ENCODE measurements around the gene ANAPC13.

The ANAPC13 gene

DNA sequence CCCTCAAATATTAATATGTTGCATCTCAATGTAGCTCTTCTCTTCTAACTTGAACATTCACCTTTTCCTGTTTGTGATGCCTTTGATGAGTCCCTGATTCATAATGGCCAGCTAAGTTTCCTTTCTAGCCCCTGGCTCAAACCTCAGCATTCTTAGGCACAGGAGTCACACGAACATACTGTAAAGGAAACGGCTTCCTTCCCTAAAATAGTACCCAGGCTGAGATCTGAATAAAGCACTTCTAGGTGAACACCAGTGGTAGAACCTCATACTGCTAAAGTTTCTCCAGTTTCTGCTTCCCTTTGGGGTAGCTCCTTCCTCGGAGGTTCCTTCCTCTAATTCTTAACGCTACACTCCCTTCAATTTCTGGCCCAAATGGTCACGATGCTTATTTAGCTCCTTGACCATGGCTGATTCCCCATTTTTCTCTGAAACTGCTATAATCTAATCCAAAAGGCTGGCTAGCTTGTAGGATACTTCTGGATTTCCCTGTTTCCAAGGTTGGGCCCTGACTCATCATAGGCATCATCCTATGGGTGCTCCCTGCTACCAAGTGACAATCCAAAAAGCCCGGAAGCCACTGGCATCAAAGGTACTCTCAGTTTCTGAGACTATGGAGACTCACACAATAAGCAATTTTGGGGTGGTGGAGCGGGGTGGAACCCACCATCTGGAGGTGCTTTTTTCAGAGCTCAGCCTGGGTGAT is 2.4 kb downstream of the ANAPC13 start:
- DNase-seq (ENCODE audit: low spot score) (peak; percentile 75), FAIRE-seq (no peak)

DNA sequence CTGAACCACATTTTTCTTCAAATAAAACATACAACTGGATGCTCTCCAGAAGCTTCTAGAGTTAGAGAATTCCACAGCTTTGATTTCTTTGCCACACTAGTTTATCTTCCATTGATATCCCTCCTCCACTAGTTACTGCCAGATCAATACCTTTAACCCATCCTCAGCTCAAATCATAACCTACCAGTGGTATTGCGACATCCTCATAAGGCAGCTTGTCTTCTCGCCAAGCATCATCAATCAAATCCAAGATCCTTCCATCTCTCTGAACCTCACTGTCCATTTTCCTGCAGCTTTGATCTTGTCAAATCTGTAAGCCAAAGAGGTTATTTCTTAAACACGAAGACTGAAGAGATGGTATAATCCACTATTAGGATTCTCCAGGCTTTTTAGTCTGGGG is 3.2 kb downstream of the ANAPC13 start:
- FAIRE-seq (no peak), DNase-seq (ENCODE audit: low spot score) (no peak)

DNA sequence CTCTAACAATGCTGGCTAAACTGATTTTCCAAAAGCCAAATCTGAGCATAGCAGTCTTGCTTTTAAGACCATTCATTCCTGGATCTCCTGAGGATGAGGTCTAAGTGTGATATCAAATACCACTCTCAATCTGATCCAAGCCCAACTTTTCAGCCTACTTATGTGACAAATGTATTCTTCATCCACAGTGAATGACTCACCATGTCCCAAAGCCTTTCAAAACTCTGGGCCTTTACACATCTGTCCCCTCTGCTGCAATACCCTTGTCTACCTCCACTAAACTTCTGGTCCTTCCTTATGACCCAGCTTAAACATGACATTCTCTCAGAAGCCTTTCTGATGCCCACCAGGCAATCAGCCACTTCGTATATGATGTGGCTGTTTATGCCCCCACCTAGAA is 4.6 kb downstream of the ANAPC13 start:
- DNase-seq (ENCODE audit: low spot score) (peak; percentile 17), FAIRE-seq (no peak)

DNA sequence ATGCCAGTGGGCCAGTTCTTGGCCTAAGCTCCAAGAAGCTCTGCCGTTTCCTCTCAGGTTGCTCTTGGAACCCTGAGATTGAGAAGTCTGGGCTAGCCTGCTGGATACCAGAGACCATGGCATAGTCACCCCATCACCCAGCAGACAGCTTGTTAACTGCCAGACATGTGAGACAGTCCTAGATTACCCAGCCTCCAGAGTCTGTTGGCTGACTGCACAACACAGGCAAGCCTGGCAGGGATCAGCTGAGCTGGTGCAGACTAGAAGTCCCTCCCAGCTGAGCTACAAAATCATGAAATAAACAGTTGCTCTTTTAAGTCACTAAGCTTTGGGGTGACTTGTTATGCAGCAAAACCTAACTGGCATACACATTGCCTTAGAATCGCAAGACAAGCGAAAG is 5.2 kb downstream of the ANAPC13 start:
- no peak for FAIRE-seq
- no peak for DNase-seq (ENCODE audit: low spot score)

DNA sequence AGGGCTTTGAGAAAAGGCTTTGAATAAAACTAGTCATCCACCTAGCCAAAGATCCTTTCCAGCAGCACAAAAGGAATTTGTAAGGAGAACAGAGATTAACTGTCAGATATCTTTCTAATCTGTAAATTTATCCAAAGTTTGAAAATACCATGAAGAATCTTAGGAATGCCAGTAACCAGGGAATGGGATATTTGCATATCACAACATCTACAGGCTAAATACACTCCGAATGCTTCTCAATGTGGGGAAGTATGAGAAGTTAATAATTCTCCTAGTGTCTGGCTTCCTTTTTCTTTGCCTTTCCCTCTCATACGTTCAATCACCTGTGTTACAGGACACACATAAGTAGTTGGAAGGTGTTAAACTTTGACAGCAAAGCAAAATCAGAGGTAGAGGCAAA is 7.8 kb downstream of the ANAPC13 start:
- FAIRE-seq = no peak
- peak; percentile 39 for DNase-seq (ENCODE audit: low spot score)

DNA sequence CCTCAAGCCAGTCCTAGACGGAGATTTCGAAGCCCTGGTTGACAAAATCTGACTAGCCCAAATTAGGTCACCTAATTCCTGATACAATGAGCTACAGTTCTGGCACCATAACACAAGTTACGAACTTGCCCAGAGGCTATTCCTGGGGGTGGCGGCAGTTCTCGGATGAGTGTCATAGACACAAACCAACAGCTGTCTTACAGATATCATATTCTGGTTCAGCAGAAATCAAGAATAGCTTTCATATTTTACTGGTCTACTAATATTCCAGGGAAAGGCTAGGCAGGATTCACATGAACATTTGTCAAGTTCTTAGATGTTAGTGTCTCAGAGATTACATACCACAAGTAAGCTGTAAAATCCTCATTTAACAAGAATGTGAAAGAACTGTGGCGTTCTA is 8.8 kb downstream of the ANAPC13 start:
- FAIRE-seq = no peak
- DNase-seq (ENCODE audit: low spot score) = no peak

DNA sequence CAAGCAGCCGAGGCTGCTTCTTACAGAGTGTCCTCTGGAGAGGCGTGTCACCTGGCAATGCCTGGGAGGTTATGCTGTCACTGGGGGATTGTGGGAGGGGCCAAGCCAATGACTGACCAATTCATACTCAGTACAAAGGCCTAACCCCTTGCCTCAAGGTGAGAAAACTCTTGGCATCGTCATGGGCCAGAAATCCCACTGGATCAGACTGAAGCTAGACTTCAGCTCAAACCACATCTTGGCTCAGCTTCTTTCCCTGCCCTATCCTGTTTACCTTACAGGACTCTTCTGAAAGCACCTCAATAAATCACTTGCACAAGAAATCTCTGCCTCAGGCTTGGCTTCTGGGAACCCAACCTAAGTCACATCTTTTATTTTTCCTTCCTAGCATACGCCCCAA is 9.5 kb downstream of the ANAPC13 start:
- FAIRE-seq = no peak
- no peak for DNase-seq (ENCODE audit: low spot score)

DNA sequence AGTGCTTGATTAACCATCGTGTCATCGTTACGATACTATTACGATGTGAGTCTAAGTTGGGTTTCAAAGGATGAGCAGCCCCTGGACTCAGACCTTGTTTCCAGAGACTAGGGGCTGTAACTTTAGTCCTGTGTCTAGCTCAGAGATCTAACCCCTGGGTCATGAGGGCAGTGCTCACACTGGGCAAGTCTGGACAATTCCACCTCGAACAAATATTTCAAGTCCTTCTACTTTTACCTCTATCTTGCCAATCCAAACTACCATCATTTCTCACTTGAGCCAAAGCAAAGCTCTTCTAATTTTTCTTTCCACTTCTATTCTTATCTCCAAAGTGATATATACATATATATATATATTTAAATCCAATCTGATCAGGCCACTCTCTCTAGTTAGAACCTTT is 10.8 kb downstream of the ANAPC13 start:
- DNase-seq (ENCODE audit: low spot score) (no peak), FAIRE-seq (no peak)

DNA sequence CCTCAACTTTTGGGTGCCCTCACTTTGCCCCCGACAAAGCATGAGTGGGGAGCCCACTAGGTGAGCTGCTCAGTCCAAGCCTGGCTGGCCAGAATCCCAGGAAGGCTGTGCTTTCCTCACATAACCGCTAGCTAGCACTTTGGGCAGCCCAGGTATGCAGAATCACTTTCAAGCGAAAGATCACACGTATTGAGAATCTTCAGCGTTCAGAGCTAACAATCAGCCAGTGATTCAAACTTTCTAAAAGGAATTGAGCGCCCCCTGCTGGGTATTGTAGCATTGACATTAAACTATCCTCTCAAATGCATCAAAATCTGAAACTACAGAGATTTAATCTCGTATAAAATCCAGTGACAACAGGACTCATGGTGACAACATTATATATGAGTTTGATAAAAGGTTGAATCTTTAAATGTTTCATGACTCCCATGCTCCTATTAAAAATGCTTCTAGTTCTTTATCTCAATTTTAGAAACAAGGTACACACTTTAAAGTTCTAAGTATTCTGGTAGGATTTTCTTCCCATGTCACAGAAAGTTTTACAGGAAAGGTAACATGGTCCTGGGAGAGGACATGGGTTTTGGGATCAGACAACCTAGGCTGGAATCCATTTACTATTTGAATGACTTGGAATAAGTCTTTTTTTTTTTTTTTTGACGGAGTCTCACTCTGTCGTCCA is 11.8 kb downstream of the ANAPC13 start:
- FAIRE-seq (peak; percentile 87), DNase-seq (ENCODE audit: low spot score) (peak; percentile 62)

DNA sequence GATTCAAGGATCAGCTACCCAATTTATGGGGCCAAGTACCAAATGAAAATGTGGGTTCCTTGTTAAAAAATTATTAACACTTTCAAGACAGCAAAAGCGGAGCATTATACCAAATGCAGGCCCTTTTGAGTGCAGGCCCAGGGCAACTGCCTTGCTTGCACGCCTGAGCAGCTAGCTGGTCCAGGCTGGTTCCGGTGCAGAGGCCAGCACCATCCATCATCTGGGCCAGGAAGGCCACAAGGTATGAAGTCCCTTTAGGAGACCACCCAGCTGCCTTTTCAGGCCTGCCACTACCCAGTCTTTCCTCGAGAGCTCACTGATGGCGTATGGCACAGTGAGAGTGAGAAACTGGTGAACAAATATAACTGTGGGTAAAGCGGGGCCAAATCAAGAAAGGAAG is 13.0 kb downstream of the ANAPC13 start:
- DNase-seq (ENCODE audit: low spot score) (no peak), FAIRE-seq (no peak)

DNA sequence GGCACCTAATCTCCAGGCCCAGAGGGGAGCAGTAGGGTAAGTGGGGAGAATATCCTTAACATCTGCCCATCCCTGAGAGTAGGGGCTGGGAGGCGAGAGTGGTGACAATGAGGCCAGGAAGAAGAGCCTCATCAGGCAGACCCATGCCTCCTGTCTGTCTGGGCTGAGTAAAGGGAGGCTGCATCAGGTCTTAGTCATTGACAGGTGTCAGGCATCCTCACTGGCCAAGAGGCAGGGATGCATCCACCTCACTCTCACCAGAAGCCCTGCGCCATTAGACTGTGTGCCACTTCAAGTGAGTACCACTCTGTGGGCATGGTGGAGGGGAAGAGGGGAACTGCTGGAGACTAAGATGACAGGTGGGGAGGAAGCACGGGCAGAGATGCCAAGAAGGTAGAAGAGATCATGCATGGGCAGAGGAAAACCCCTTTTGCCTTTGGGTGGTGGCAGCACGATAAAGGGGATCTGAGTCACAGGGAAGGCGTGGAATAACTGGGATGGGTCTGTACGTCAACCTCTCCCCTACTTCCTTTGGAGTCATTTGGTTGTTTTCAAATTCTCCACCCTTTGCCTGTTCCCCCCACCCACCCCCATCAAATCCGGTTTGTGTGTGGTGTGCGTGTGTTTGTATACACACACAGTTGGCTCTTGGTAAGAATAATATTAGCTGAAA is 14.1 kb downstream of the ANAPC13 start:
- FAIRE-seq = no peak
- no peak for DNase-seq (ENCODE audit: low spot score)

DNA sequence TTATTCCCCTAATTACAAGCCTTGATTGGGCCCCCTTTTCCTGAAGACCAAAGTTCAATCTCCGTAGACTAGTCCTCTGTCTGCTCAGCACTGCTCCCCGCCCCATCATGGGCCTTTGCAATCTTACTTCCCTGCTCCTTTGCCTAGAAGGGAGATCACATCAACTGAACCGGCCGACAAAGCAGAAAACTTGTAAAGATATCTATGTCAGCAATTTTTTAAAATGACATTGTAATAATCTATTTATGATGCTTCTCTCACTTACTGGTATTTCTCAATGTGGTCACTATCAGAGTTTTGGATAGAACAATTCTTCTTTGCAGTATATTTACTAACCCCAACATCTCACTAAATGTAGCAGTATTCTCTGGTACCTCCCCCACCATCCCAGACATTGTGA is 17.3 kb downstream of the ANAPC13 start:
- FAIRE-seq (no peak), DNase-seq (ENCODE audit: low spot score) (no peak)

DNA sequence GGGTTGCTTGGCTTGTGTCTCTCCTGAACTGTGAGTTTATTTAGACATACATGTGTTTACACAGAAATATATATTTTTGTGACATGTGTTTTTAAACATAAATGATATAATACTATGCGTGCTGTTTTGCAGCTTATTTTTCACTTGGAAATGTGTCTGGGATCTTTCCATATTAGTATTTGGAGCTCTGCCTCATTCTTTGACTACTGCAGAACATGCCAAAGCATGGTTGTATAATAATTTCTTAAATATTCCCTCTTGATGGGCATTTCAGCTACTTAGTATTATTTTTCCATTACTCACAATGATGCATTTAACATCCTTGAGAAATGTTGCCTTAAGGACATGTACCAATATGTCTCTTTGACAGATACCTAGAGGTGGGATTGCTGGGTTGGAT is 19.5 kb downstream of the ANAPC13 start:
- FAIRE-seq = no peak

DNA sequence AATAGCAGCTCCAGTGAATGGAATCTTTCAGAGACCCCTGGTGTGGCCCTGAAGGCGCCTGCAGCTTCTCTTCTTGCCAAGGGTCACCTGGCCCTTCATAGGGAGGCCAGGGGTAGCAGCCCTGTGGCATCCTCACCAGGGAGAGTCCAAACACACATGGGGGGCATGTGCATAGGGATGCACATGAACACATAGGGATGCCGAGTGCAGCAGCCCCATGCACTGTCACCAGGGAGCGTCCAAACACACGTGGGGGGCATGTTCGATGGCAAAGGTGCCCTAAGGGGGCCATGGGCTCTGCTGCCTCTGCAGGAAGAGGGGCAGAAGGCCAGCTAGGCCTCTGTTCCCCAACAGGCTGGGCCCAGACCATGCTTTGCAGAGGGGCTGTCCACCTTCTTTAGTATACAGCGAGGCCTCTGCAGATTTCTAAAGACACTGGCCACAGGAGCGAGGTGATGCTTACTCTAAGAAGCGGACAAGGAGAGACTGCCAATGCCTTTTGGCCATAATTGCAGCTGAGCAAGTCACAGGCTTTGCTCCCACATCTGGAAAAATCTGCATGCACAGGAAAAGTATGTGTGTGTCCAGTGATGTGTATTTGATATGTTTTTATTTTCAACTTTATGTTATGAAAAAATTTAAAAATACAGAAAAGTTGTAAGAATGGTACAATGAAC is 21.0 kb downstream of the ANAPC13 start:
- no peak for DNase-seq (ENCODE audit: low spot score)
- FAIRE-seq = no peak

More for the DNA sequence above, 19.5 kb downstream of the ANAPC13 start:
- DNase-seq (ENCODE audit: low spot score) = no peak

DNA sequence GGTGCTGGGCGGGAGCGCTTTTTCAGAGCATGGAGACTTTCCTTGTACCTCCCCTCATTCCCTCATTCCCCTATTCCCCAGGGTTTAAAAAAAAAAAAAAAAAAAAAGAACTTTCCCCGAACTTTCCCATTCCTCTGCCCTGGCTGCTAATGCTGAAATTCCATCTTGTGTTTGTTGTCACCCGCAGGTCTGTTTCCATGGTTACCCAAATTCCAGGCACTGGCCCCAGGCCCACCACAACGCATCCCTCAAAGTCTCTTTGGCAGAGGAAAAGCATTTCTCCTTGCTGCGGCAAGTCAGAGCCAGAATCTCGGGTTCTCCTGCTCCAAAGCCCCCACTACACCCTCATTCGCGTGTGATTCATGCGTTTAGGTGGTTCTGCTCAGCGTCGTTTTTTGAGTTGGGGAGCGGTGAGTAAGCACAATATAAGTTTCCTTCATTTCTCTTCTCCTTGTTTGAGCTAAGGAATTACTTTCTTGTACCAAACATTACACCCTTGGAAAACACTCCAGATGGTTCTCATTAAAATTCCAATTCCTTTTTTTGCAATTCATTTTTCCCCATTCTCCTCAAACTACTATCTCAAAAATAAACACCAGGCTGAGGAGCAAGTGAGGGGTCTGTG is 21.6 kb downstream of the ANAPC13 start:
- FAIRE-seq (no peak), DNase-seq (ENCODE audit: low spot score) (no peak)

DNA sequence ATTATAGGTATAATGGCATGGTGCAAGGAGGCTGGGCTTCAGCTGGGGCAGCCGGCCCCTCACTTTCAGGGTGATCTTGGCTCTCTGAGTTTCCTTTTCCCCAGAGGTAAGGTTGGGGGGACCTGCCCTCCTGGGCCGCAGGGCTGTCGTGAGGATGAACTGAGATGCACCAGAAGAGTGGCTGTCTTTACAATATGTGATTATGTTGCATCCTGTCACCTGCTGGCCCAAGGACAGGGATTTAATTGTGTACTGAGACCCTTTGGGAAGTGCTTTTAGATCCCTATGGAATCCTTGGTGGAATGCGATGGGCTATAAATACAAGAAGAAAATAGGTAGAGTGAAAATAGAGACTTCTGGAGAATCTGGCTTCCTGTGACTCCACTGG is 22.1 kb downstream of the ANAPC13 start:
- FAIRE-seq (no peak), DNase-seq (ENCODE audit: low spot score) (no peak)

DNA sequence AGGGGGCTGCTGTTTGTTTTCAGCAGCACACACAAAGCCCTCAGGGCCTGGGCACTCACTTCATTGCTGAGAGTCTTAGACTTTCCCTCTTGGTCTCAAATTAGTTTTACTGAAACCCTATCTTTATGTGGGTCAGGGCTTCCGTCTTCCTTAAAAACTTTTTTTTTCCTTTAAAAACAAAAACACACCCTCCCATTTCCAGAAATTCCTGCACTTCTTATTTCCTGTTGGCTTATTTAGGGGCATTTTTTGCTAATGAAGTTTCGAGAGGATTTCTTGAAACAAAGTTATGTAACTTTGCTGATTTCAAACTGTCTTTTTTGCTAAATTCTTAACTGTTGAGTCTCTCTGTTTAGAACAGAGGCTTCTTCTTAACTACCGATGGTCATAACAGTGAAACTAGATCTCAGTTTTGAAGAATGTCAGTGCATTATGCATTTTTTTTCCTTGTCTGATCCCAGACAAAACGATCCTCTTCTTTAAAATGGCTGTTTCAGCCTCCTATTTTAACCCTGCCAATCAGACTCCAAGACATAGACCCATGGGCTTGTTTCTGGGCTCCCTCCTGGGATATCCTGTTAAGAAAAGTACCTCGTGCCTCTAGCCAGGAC is 23.3 kb downstream of the ANAPC13 start:
- FAIRE-seq = no peak
- no peak for DNase-seq (ENCODE audit: low spot score)

DNA sequence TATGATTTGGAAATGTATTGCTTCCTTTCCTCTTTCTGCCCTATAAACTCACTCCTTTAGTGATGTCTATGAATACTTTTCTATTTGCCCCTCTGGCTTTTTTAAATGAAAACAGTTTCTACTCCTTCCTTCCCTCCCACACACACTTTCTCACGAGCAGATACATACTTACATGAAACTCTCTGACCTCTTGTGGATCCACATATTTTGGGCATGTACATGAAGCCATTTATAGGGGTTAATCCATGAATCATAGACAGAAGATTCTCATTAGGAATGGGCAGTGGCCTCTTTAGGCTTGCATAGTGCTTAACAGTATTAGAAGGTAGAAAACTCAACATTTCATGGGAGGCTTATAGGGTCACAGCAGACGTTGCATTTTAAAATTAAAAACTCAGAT is 24.8 kb downstream of the ANAPC13 start:
- DNase-seq (ENCODE audit: low spot score) = no peak
- FAIRE-seq = no peak

DNA sequence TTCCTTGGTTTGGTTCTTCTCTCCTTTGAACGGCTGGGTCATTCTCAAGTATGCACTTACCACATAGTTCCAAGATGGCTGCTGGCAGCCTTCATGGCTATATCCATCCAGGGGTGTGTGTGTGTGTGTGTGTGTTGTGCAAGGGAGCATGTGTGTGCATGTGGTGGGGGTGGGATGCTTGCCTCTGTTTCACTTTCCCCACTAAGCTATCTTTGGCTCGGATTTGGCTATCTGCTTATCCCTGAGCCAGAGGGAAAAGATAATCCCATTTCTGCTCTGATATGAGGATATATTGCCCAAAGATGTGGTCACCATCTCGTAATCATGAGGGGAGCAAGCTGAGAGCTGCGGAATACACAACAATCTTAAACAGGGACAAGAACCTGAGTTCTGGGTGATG is 26.2 kb downstream of the ANAPC13 start:
- FAIRE-seq (no peak), DNase-seq (ENCODE audit: low spot score) (no peak)

DNA sequence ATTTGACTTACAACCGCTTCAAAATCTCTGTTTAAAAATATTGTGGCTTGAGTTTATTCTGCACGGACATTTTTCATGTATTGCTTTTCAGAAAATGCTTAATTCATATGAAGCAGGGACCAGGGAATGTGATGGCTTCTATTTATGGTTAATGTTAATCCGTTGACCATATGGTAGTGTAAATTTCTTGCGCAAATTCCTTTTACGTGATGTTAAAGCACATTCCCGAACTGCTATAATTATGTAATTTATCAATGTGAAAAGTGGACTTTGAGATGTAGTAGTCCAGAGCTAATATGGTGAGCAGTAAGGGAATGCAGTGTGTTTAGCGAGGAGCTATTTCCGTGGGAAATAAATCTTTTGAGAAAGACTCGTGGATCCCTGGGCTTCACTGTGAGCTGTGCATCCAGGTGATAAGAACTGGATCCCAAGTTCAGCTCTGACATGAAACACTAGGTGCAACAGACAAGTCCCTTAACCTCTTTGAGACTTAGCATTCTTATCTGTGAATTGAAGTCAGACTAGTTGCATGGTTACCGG is 27.3 kb downstream of the ANAPC13 start:
- no peak for DNase-seq (ENCODE audit: low spot score)
- no peak for FAIRE-seq
